ENCODE data around the gene ATG4D. TPM values are rescaled to one million over a fixed set of nuclear protein-coding genes. Genes with fewer than 3 reads are reported as not detected.
A peak's percentile ranks its signal among the peaks of the same experiment; 100 is the strongest.

The ATG4D gene
- total and polyA plus RNA-seq, 3 donors from 2014 or later, result 80.5 to 167 (median 97.1) TPM

GRCh38 chr19:10516064-10516385, 27.7 kb upstream of the ATG4D start:
- Histone ChIP-seq H3K4me1 (peaks cover 13% of the 10 kb centered on the region), H3K4me3 (no peak overlapping the region), H3K9me3 (no peaks in the 10 kb centered on the region), H3K36me3 (ENCODE audit: low read depth, missing control alignments) (no peaks in the 10 kb centered on the region), H3K27ac (no peak overlapping the region), H3K27me3 (no peaks in the 10 kb centered on the region)
- no peak for DNase-seq
- WGBS, 2 donors, result 90 to 92% methylated on average over 5 of the region's 5 CpGs
- intact Hi-C loops (cut with DNase I; ENCODE audit: low total_unique reads), result no loop called here
- TF ChIP-seq POLR2A (IDR thresholded peaks at IDR 0.05) (no peak), CTCF (IDR thresholded peaks at IDR 0.05) (no peak)

- DNase-seq, result no peak
- Histone ChIP-seq H3K4me3 (peak overlapping the region in 1 of 2 donors; percentile 45), H3K27me3 (no peaks in the 10 kb centered on the region), H3K36me3 (ENCODE audit: low read depth, missing control alignments) (no peaks in the 10 kb centered on the region), H3K27ac (no peak overlapping the region), H3K9me3 (no peaks in the 10 kb centered on the region), H3K4me1 (peaks cover 13% of the 10 kb centered on the region)
- intact Hi-C loops (cut with DNase I; ENCODE audit: low total_unique reads), result no loop called here
- TF ChIP-seq CTCF (IDR thresholded peaks at IDR 0.05) (no peak), POLR2A (IDR thresholded peaks at IDR 0.05) (no peak)
- WGBS, 2 donors, result 28 to 36% methylated on average over 8 to 10 of the region's 10 CpGs
These were observed 26.9 kb upstream of the ATG4D start for GRCh38 chr19:10516671-10517286.

GRCh38 chr19:10517361-10517759, 26.3 kb upstream of the ATG4D start, which contains the start of gene S1PR5:
TSS of gene S1PR5 (minus strand) at chr19:10517447. CDS start at chr19:10515011, 2,436 bp downstream.
- Histone ChIP-seq H3K4me1 (peaks cover 13% of the 10 kb centered on the region), H3K9me3 (no peaks in the 10 kb centered on the region), H3K4me3 (peak within 1 kb of the TSS; percentile 4 to 45), H3K36me3 (ENCODE audit: low read depth, missing control alignments) (no peaks in the 10 kb centered on the region), H3K27me3 (no peaks in the 10 kb centered on the region), H3K27ac (no peak within 1 kb of the TSS)
- TF ChIP-seq POLR2A (IDR thresholded peaks at IDR 0.05) (no peak), CTCF (IDR thresholded peaks at IDR 0.05) (no peak)
- no peak for DNase-seq
- 0% methylated on average over 16 of the region's 39 CpGs; no CpG with 5 or more reads in 1 of the 2 donors for WGBS, 2 donors
- intact Hi-C loops (cut with DNase I; ENCODE audit: low total_unique reads), result no loop called here

GRCh38 chr19:10517760-10518443, 25.8 kb upstream of the ATG4D start:
- Histone ChIP-seq H3K27ac (no peak overlapping the region), H3K27me3 (no peaks in the 10 kb centered on the region), H3K4me1 (peaks cover 13% of the 10 kb centered on the region), H3K36me3 (ENCODE audit: low read depth, missing control alignments) (no peaks in the 10 kb centered on the region), H3K9me3 (no peaks in the 10 kb centered on the region), H3K4me3 (peak overlapping the region; percentile 4 to 45)
- no peak for DNase-seq
- 0 to 2% methylated on average over 21 to 27 of the region's 27 CpGs for WGBS, 2 donors
- TF ChIP-seq POLR2A (IDR thresholded peaks at IDR 0.05), result no peak
- TF ChIP-seq CTCF (IDR thresholded peaks at IDR 0.05), result no peak
- intact Hi-C loops (cut with DNase I; ENCODE audit: low total_unique reads), result no loop called here

All from testis (tissue), 3 donors.